Activated gamma-delta T cell treated with Interleukin-2 at 50 U/mL for 16 hours (primary cell): Measurements from ENCODE around the gene PLK4.
"Not testable (repeated sequence)": the region's sequence is repeated elsewhere in the genome, so short reads cannot be mapped to it uniquely, and the experiment has no call there.

Experiments used
- DNase-seq: peaks from one replicate; pipeline ENCODE4 v3.0.0-alpha.2; 2020

Gene PLK4

GRCh38 chr4:127917151-127917550, 36.5 kb downstream of the PLK4 start:
- no peak for DNase-seq

GRCh38 chr4:127920521-127920920, 39.8 kb downstream of the PLK4 start:
- no peak for DNase-seq

GRCh38 chr4:127922226-127922625, 41.5 kb downstream of the PLK4 start:
- DNase-seq = no peak

GRCh38 chr4:127925720-127926119, 45.0 kb downstream of the PLK4 start:
- DNase-seq = not testable (repeated sequence)

- DNase-seq = no peak
Observed at GRCh38 chr4:127930175-127930574, 49.5 kb downstream of the PLK4 start.

GRCh38 chr4:127931836-127932235, 51.1 kb downstream of the PLK4 start:
- DNase-seq = not testable (repeated sequence)

- no peak for DNase-seq
Observed at GRCh38 chr4:127936974-127937373, 56.3 kb downstream of the PLK4 start.
